ENCODE measurements around the gene TRPM3. TPM values are rescaled to one million over a fixed set of nuclear protein-coding genes. Genes with fewer than 3 reads are reported as not detected.

Gene TRPM3
- total RNA-seq, 1 experiment from 2014 or later, result not detected

DNA sequence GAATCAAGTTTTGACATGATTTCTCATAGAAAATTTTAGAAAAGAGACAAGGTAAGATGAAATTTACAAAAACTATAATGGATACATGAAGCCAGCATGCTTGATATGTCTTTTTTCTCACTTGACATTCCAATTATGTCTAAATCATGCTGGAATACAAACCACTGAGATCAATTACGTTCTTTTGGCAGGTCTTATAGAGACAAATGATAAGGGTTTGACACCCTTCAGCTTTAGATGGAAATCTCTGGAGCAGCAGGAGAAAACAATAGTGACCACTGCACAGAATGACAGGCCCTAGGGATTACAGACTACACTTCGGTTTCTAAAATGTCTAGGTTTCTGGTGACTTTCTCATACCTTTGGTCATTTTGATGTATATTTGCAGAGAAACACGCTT, 342.9 kb downstream of the TRPM3 start:
- no peak for TF ChIP-seq POLR2AphosphoS5 (IDR thresholded peaks at IDR 0.05; ENCODE audit: low read depth, low read length)
- TF ChIP-seq, protein P1, sequence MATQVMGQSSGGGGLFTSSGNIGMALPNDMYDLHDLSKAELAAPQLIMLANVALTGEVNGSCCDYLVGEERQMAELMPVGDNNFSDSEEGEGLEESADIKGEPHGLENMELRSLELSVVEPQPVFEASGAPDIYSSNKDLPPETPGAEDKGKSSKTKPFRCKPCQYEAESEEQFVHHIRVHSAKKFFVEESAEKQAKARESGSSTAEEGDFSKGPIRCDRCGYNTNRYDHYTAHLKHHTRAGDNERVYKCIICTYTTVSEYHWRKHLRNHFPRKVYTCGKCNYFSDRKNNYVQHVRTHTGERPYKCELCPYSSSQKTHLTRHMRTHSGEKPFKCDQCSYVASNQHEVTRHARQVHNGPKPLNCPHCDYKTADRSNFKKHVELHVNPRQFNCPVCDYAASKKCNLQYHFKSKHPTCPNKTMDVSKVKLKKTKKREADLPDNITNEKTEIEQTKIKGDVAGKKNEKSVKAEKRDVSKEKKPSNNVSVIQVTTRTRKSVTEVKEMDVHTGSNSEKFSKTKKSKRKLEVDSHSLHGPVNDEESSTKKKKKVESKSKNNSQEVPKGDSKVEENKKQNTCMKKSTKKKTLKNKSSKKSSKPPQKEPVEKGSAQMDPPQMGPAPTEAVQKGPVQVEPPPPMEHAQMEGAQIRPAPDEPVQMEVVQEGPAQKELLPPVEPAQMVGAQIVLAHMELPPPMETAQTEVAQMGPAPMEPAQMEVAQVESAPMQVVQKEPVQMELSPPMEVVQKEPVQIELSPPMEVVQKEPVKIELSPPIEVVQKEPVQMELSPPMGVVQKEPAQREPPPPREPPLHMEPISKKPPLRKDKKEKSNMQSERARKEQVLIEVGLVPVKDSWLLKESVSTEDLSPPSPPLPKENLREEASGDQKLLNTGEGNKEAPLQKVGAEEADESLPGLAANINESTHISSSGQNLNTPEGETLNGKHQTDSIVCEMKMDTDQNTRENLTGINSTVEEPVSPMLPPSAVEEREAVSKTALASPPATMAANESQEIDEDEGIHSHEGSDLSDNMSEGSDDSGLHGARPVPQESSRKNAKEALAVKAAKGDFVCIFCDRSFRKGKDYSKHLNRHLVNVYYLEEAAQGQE (IDR thresholded peaks at IDR 0.05; ENCODE audit: insufficient read depth in 1 of 2, low read depth in 2 of 2, low read length in 1 of 2), result no peak
- CTCF ChIA-PET, result no interaction called here

DNA sequence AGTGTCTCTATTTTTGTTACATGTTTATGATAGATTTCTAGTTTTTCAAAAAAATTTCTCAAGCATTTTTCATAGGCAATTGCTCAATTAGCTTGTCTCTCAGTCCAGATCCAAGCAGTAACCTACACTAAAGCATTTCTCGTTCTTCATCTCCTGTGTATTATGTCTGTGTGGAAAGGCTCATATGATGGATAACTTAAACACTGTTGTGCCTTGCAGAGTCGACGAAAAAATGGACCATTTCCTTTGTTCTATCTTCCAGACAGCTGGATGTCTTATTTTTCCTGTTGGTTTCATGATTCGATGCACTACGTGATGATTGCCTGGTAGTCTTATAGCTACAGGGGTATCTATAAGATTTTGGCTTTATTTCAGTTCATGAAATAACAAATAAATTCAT, 347.8 kb downstream of the TRPM3 start:
- POLR2A ChIA-PET, result no interaction called here
- TF ChIP-seq TCF7L2 (IDR thresholded peaks at IDR 0.05; ENCODE audit: low read depth, low read length), result no peak
- TF ChIP-seq POLR2AphosphoS5 (IDR thresholded peaks at IDR 0.05; ENCODE audit: low read depth, low read length), result no peak
- BruUV-seq (replicated peaks), result no TSS peak

More for the DNA sequence above, 342.9 kb downstream of the TRPM3 start:
- DNase-seq (ENCODE audit: low read depth, low spot score), result no peak
- BruUV-seq (replicated peaks), result no TSS peak
- ATAC-seq, result no peak
- no peak overlapping the region for H3K27ac ChIP-seq (ENCODE audit: low read length)
- no peaks in the 10 kb centered on the region for H3K4me1 ChIP-seq (ENCODE audit: control insufficient read depth, insufficient read depth, low read length)
- H3K36me3 ChIP-seq (ENCODE audit: control insufficient read depth, insufficient read depth, low read length), result no peaks in the 10 kb centered on the region; the same call in 1 of the 2 replicates
- no peaks in the 10 kb centered on the region for H3K9me3 ChIP-seq (ENCODE audit: control insufficient read depth, insufficient read depth, low read depth, low read length)
- H3K27me3 ChIP-seq (ENCODE audit: control insufficient read depth, insufficient read depth, low read length), result no peaks in the 10 kb centered on the region
- POLR2A ChIA-PET, result no interaction called here
- intact Hi-C loops (cut with micrococcal nuclease; ENCODE audit: unreplicated experiment) (no loop called here), in situ Hi-C loops (cut with HindIII; ENCODE audit: low pct_unique_long_range_greater_than_20kb, low sequenced_read_pairs) (no loop called here)
- no peak overlapping the region for H3K4me3 ChIP-seq (ENCODE audit: low read depth in 2 of 2, low read length in 2 of 2)

DNA sequence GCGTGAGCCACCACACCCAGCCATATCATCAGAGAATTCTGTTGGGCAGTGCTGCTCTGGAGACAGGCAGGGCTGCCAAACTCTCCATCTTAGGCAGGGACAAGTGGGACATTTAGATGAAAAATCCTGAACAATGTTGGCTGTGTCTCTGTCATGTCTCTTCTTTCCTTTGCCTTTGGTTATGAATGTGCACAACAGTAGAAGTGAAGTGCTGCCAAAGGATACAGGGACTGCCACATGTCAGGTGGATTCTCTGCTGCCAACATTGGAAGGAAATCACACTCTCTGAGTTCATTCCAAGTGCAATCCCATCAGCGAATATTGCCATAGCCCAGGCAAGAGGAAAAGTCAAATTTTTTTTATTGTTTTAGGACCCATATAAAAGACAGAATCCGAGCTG, 348.8 kb downstream of the TRPM3 start:
- no peak for DNase-seq (ENCODE audit: low read depth, low spot score)
- no peaks in the 10 kb centered on the region for H3K4me1 ChIP-seq (ENCODE audit: control insufficient read depth, insufficient read depth, low read length)
- no peaks in the 10 kb centered on the region for H3K36me3 ChIP-seq (ENCODE audit: control insufficient read depth, insufficient read depth, low read length)
- BruUV-seq (replicated peaks), result no TSS peak
- ChIA-PET CTCF (no interaction called here), POLR2A (no interaction called here)
- H3K27ac ChIP-seq (ENCODE audit: low read length), result no peak overlapping the region
- no peaks in the 10 kb centered on the region for H3K27me3 ChIP-seq (ENCODE audit: control insufficient read depth, insufficient read depth, low read length)
- intact Hi-C loops (cut with micrococcal nuclease; ENCODE audit: unreplicated experiment) (no loop called here), in situ Hi-C loops (cut with HindIII; ENCODE audit: low pct_unique_long_range_greater_than_20kb, low sequenced_read_pairs) (no loop called here)
- no peak for ATAC-seq
- TF ChIP-seq TCF7L2 (IDR thresholded peaks at IDR 0.05; ENCODE audit: low read depth, low read length), result no peak
- TF ChIP-seq, protein P2, sequence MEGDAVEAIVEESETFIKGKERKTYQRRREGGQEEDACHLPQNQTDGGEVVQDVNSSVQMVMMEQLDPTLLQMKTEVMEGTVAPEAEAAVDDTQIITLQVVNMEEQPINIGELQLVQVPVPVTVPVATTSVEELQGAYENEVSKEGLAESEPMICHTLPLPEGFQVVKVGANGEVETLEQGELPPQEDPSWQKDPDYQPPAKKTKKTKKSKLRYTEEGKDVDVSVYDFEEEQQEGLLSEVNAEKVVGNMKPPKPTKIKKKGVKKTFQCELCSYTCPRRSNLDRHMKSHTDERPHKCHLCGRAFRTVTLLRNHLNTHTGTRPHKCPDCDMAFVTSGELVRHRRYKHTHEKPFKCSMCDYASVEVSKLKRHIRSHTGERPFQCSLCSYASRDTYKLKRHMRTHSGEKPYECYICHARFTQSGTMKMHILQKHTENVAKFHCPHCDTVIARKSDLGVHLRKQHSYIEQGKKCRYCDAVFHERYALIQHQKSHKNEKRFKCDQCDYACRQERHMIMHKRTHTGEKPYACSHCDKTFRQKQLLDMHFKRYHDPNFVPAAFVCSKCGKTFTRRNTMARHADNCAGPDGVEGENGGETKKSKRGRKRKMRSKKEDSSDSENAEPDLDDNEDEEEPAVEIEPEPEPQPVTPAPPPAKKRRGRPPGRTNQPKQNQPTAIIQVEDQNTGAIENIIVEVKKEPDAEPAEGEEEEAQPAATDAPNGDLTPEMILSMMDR (IDR thresholded peaks at IDR 0.05), result no peak
- TF ChIP-seq POLR2AphosphoS5 (IDR thresholded peaks at IDR 0.05; ENCODE audit: low read depth, low read length), result no peak
- TF ChIP-seq SIN3A (IDR thresholded peaks at IDR 0.05; ENCODE audit: borderline replicate concordance, insufficient read depth, low read depth, low read length), result no peak
- TF ChIP-seq, protein P1 (IDR thresholded peaks at IDR 0.05; ENCODE audit: insufficient read depth in 1 of 2, low read depth in 2 of 2, low read length in 1 of 2), result no peak
- no peaks in the 10 kb centered on the region for H3K9me3 ChIP-seq (ENCODE audit: control insufficient read depth, insufficient read depth, low read depth, low read length)
- H3K4me3 ChIP-seq (ENCODE audit: low read depth in 2 of 2, low read length in 2 of 2), result no peak overlapping the region

More for the DNA sequence above, 347.8 kb downstream of the TRPM3 start:
- CTCF ChIA-PET, result no interaction called here
- Histone ChIP-seq H3K27me3 (ENCODE audit: control insufficient read depth, insufficient read depth, low read length) (no peaks in the 10 kb centered on the region), H3K4me1 (ENCODE audit: control insufficient read depth, insufficient read depth, low read length) (no peaks in the 10 kb centered on the region), H3K4me3 (ENCODE audit: low read depth in 2 of 2, low read length in 2 of 2) (no peak overlapping the region), H3K9me3 (ENCODE audit: control insufficient read depth, insufficient read depth, low read depth, low read length) (no peaks in the 10 kb centered on the region), H3K27ac (ENCODE audit: low read length) (no peak overlapping the region), H3K36me3 (ENCODE audit: control insufficient read depth, insufficient read depth, low read length) (no peaks in the 10 kb centered on the region)
- no peak for DNase-seq (ENCODE audit: low read depth, low spot score)
- intact Hi-C loops (cut with micrococcal nuclease; ENCODE audit: unreplicated experiment) (no loop called here), in situ Hi-C loops (cut with HindIII; ENCODE audit: low pct_unique_long_range_greater_than_20kb, low sequenced_read_pairs) (no loop called here)
- no peak for ATAC-seq

Data from Panc1 (cell line).